ENCODE results near the gene TXNDC17. TPM values are rescaled to one million over a fixed set of nuclear protein-coding genes. Genes with fewer than 3 reads are reported as not detected.
A peak's percentile ranks its signal among the peaks of the same experiment; 100 is the strongest.

The TXNDC17 gene
- total RNA-seq, 3 donors from 2014 or later: 125 to 145 (median 134) TPM

- H3K4me1 ChIP-seq: peaks cover 5 to 20% of the 10 kb centered on the region in 2 donors
- TF ChIP-seq POLR2AphosphoS5 (IDR thresholded peaks at IDR 0.05) (no peak), POLR2A (IDR thresholded peaks at IDR 0.05) (no peak), CTCF (IDR thresholded peaks at IDR 0.05) (no peak)
- no peak for DNase-seq (ENCODE audit: low spot score in 2 of 2)
- peak overlapping the region; percentile 71 to 77 (median 76) for H3K4me3 ChIP-seq
- H3K36me3 ChIP-seq: no peaks in the 10 kb centered on the region
- intact Hi-C loops (cut with DNase I; ENCODE audit: low total_unique reads): no loop called here
- no peaks in the 10 kb centered on the region for H3K9me3 ChIP-seq
- no peaks in the 10 kb centered on the region for H3K27me3 ChIP-seq
- no peak overlapping the region for H3K27ac ChIP-seq
These were observed 1.8 kb upstream of the TXNDC17 start for GRCh38 chr17:6639014-6639585.

GRCh38 chr17:6639586-6640535 lies 999 bp upstream of the TXNDC17 start:
- Histone ChIP-seq H3K27me3 (no peaks in the 10 kb centered on the region), H3K36me3 (no peaks in the 10 kb centered on the region), H3K27ac (peak overlapping the region; percentile 85 to 95), H3K9me3 (no peaks in the 10 kb centered on the region), H3K4me3 (peak overlapping the region; percentile 71 to 77 (median 76)), H3K4me1 (peaks cover 5 to 20% of the 10 kb centered on the region in 2 donors)
- DNase-seq (ENCODE audit: low spot score in 2 of 2): peak in 1 of 2 donors; percentile 54
- intact Hi-C loops (cut with DNase I; ENCODE audit: low total_unique reads): no loop called here
- TF ChIP-seq POLR2A (IDR thresholded peaks at IDR 0.05): no peak

GRCh38 chr17:6641247-6641863 lies 495 bp downstream of the TXNDC17 start:
- H3K27ac ChIP-seq: peak overlapping the region; percentile 85 to 95
- TF ChIP-seq POLR2AphosphoS5 (IDR thresholded peaks at IDR 0.05) (no peak), POLR2A (IDR thresholded peaks at IDR 0.05) (no peak), CTCF (IDR thresholded peaks at IDR 0.05) (no peak)
- peaks cover 5 to 20% of the 10 kb centered on the region in 2 donors for H3K4me1 ChIP-seq
- H3K4me3 ChIP-seq: peak overlapping the region; percentile 71 to 77 (median 76)
- no peaks in the 10 kb centered on the region for H3K27me3 ChIP-seq
- no peaks in the 10 kb centered on the region for H3K36me3 ChIP-seq
- no peaks in the 10 kb centered on the region for H3K9me3 ChIP-seq
- intact Hi-C loops (cut with DNase I; ENCODE audit: low total_unique reads): no loop called here
- no peak for DNase-seq (ENCODE audit: low spot score in 2 of 2)

GRCh38 chr17:6642592-6642991 lies 1.7 kb downstream of the TXNDC17 start:
- Histone ChIP-seq H3K4me3 (no peak overlapping the region), H3K4me1 (peaks cover 5 to 20% of the 10 kb centered on the region in 2 donors)

More at GRCh38 chr17:6642592-6642991, 1.7 kb downstream of the TXNDC17 start:
- no peak for TF ChIP-seq POLR2AphosphoS5 (IDR thresholded peaks at IDR 0.05)
- TF ChIP-seq CTCF (IDR thresholded peaks at IDR 0.05): no peak
- TF ChIP-seq POLR2A (IDR thresholded peaks at IDR 0.05): no peak
- Histone ChIP-seq H3K27ac (no peak overlapping the region), H3K36me3 (no peaks in the 10 kb centered on the region), H3K27me3 (no peaks in the 10 kb centered on the region), H3K9me3 (no peaks in the 10 kb centered on the region)
- intact Hi-C loops (cut with DNase I; ENCODE audit: low total_unique reads): loop anchor here (2.0 kb wide), 1 partner anchor 54 kb away; no protein-coding TSS in a partner anchor
- DNase-seq (ENCODE audit: low spot score in 2 of 2): no peak

Measured in breast epithelium (tissue), 4 donors.